WERI-Rb-1 (cell line): ENCODE results near the gene IL21R.

ENCODE experiments used
- DNase-seq: peaks from one replicate; pipeline ENCODE4 v3.0.0-alpha.2; 2020
- H3K27ac ChIP-seq: fragments of 250-450 bp; sonication (Bioruptor Pico); 2 replicates; pipeline ENCODE4 v1.5.1; 2020; ENCODE audit warnings: mild to moderate bottlenecking, moderate library complexity
- H3K27me3 ChIP-seq: fragments of 250-450 bp; sonication (Bioruptor Pico); 2 replicates; pipeline ENCODE4 v1.5.1; 2021; ENCODE audit warnings: mild to moderate bottlenecking, low read depth, moderate library complexity; ENCODE audit not compliant: insufficient read depth, severe bottlenecking
- H3K36me3 ChIP-seq: fragments of 250-450 bp; sonication (Bioruptor Pico); 2 replicates; pipeline ENCODE4 v1.5.1; 2020; ENCODE audit warnings: mild to moderate bottlenecking, moderate library complexity
- H3K4me3 ChIP-seq: 2 replicates; pipeline ENCODE4 v1.5.1; 2011; ENCODE audit warnings: low read depth, mild to moderate bottlenecking, control low read depth, low read length
- H3K9me3 ChIP-seq: fragments of 250-450 bp; sonication (Bioruptor Pico); 2 replicates; pipeline ENCODE4 v1.5.1; 2021; ENCODE audit warnings: mild to moderate bottlenecking, moderate library complexity; ENCODE audit not compliant: severe bottlenecking
- CTCF ChIP-seq: IDR thresholded peaks from 2 replicates; pipeline ENCODE4 v1.5.1; 2011; ENCODE audit warnings: low read depth, mild to moderate bottlenecking, control low read depth, inconsistent platforms, low read length

The IL21R gene

GRCh38 chr16:27425961-27426360, 24.0 kb downstream of the IL21R start:
- DNase-seq: no peak
- Histone ChIP-seq H3K36me3 (no peaks in the 10 kb centered on the region), H3K27ac (no peak overlapping the region), H3K27me3 (no peaks in the 10 kb centered on the region), H3K4me3 (no peak overlapping the region), H3K9me3 (peaks cover 15% of the 10 kb centered on the region)
- TF ChIP-seq CTCF: no peak

- no peak for DNase-seq
- Histone ChIP-seq H3K27ac (no peak overlapping the region), H3K36me3 (no peaks in the 10 kb centered on the region), H3K4me3 (no peak overlapping the region), H3K27me3 (no peaks in the 10 kb centered on the region), H3K9me3 (peaks cover 15% of the 10 kb centered on the region)
- no peak for TF ChIP-seq CTCF
Observed at GRCh38 chr16:27426423-27427408, 24.7 kb downstream of the IL21R start.

- no peak for TF ChIP-seq CTCF
- DNase-seq: no peak
- H3K27ac ChIP-seq: no peak overlapping the region
- H3K36me3 ChIP-seq: no peaks in the 10 kb centered on the region
- no peaks in the 10 kb centered on the region for H3K27me3 ChIP-seq
- peaks cover 6% of the 10 kb centered on the region for H3K9me3 ChIP-seq
- H3K4me3 ChIP-seq: no peak overlapping the region
Observed at GRCh38 chr16:27427538-27427937, 25.6 kb downstream of the IL21R start.

GRCh38 chr16:27428026-27428785, 26.2 kb downstream of the IL21R start:
- no peaks in the 10 kb centered on the region for H3K27me3 ChIP-seq
- H3K4me3 ChIP-seq: no peak overlapping the region
- H3K9me3 ChIP-seq: peaks cover 3% of the 10 kb centered on the region
- no peak overlapping the region for H3K27ac ChIP-seq
- DNase-seq: no peak
- no peaks in the 10 kb centered on the region for H3K36me3 ChIP-seq
- 0 out of 2 replicates have a peak, but pooled peaks have one; percentile 25 for TF ChIP-seq CTCF

GRCh38 chr16:27429330-27429871, 27.4 kb downstream of the IL21R start:
- DNase-seq: no peak
- Histone ChIP-seq H3K36me3 (no peaks in the 10 kb centered on the region), H3K4me3 (no peak overlapping the region), H3K27me3 (no peaks in the 10 kb centered on the region), H3K27ac (no peak overlapping the region), H3K9me3 (no peaks in the 10 kb centered on the region)
- no peak for TF ChIP-seq CTCF
